AG04450 (cell line): ENCODE measurements around the gene ATP8B3. TPM values are rescaled to one million over a fixed set of nuclear protein-coding genes. Genes with fewer than 3 reads are reported as not detected.
A peak's percentile ranks its signal among the peaks of the same experiment; 100 is the strongest.

Experiments
- CTCF ChIA-PET: fragments of 300-600, 350-600 bp; formaldehyde crosslinking; extraction: SDS; loops from one replicate; lab custom pipeline; 2022; ENCODE audit warnings: antibody characterized with exemption, inconsistent platforms; lab: Charles Lee
- POLR2A ChIA-PET: fragments of 350-600 bp; formaldehyde crosslinking; extraction: SDS; loops from one replicate; lab custom pipeline; 2021; ENCODE audit warnings: antibody characterized with exemption, inconsistent platforms; lab: Yijun Ruan, JAX
- DNase-seq: peaks from one replicate; pipeline ENCODE4 v3.0.0-alpha.2; 2011; ENCODE audit warnings: low read depth, low spot score
- H3K27ac ChIP-seq: one replicate; pipeline ENCODE4 v1.5.1; 2012; ENCODE audit warnings: low read depth, low read length, control low read depth
- H3K27me3 ChIP-seq: one replicate; pipeline ENCODE4 v1.6.0; 2012; ENCODE audit warnings: low read length; ENCODE audit not compliant: control insufficient read depth, insufficient read depth
- H3K4me3 ChIP-seq: 2 replicates; pipeline ENCODE4 v1.5.1; 2011; ENCODE audit warnings: mild to moderate bottlenecking, low read depth, low read length, control low read depth
- H3K9me3 ChIP-seq: 2 replicates; pipeline ENCODE4 v1.5.1; 2012; ENCODE audit warnings: low read length; ENCODE audit not compliant: control insufficient read depth, insufficient read depth
- polyA plus RNA-seq: library from polyadenylated mRNA; depleted of rRNA; stranded (reverse); fragments of >200 nt; gene quantifications from 2 replicates; pipeline ENCODE4 v1.2.3, GENCODE V29; 2011
- TF ChIP-seq, protein P1 (sequence below): IDR thresholded peaks from 2 replicates; pipeline ENCODE4 v1.5.1; 2011; ENCODE audit warnings: low read depth, low read length, control low read depth, inconsistent platforms

ATP8B3 gene
- polyA plus RNA-seq, 1 experiment, result 2.7 TPM

DNA sequence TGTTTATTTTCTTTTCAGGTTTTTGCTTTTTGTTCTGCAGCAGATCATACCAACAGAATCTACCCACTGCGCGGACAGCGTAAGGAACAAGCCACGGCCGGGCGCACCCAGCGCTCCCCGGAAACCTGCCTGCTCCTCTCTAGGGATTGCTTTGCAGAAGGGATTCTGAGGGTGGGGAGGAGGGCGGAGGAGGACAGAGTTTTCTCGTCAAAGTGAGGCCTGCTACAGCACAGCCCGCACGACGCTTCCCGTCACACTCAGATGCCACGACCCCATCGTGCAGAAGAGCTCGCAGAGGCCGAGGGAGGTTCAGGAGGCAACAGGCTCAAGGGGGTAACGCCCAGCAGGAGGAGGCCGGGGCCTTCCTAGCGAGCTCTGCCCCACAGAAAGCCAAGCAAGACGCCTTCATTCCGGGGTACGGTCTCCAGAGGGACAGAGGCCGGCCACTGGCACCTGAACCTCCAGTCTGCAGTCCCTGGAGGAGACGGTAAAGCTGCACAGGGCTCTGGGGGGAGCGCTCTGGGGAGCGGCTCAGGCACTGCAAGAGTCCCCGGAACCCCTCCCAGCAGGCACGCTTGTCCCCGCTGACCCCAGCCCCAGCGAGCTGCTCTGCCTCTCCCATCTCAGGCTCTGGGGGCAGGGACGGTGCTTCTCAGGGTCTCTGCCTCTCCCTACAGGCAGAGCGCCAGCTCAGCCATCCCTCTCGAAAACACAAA lies 29.3 kb upstream of the ATP8B3 start:
- ChIA-PET POLR2A (interaction anchor here (1.9 kb wide), 1 partner anchor 16 kb away, joined by 5 read pairs; no protein-coding TSS in a partner anchor), CTCF (interaction anchor here (0.7 to 3.2 kb wide), 2 partner anchors 15 to 375 kb away, joined by 3 to 20 read pairs; no protein-coding TSS in a partner anchor)
- DNase-seq, result no peak
- H3K4me3 ChIP-seq, result no peak overlapping the region
- H3K9me3 ChIP-seq, result no peaks in the 10 kb centered on the region
- H3K27ac ChIP-seq, result no peak overlapping the region
- no peaks in the 10 kb centered on the region for H3K27me3 ChIP-seq
- TF ChIP-seq, protein P1, sequence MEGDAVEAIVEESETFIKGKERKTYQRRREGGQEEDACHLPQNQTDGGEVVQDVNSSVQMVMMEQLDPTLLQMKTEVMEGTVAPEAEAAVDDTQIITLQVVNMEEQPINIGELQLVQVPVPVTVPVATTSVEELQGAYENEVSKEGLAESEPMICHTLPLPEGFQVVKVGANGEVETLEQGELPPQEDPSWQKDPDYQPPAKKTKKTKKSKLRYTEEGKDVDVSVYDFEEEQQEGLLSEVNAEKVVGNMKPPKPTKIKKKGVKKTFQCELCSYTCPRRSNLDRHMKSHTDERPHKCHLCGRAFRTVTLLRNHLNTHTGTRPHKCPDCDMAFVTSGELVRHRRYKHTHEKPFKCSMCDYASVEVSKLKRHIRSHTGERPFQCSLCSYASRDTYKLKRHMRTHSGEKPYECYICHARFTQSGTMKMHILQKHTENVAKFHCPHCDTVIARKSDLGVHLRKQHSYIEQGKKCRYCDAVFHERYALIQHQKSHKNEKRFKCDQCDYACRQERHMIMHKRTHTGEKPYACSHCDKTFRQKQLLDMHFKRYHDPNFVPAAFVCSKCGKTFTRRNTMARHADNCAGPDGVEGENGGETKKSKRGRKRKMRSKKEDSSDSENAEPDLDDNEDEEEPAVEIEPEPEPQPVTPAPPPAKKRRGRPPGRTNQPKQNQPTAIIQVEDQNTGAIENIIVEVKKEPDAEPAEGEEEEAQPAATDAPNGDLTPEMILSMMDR, result no peak

DNA sequence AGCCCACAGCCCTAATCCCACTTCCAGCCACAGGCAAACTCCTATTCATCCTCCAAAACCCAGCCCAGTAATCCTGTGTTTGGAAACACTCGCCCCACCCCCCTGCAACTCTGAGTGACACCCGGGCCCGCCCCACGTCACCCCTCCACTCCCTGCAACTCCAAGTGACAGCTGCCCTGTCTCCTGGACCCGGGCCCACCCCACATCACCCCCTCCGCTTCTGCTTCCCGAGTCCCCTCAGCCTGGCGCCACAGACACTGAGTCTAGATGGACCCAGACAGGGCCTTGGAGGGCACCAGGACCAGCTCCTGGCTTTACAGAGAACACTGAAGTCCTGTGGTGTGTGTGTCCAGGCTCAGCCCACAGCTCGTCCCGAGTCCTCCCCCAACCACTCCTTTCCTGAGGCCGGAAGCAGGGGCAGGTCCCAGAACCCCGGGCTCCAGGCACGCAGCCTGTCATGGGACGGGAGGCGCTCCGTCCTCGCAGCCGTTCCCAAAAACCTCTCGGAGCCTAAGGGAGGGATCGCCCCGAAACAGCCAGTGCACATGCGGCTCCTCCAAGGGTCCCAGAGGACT lies 28.6 kb upstream of the ATP8B3 start:
- H3K27me3 ChIP-seq, result no peaks in the 10 kb centered on the region
- H3K9me3 ChIP-seq, result no peaks in the 10 kb centered on the region
- ChIA-PET POLR2A (no interaction called here), CTCF (interaction anchor here (3.2 kb wide), 1 partner anchor 14 kb away, joined by 20 read pairs; no protein-coding TSS in a partner anchor)
- TF ChIP-seq, protein P1, result no peak
- DNase-seq, result no peak
- no peak overlapping the region for H3K4me3 ChIP-seq
- H3K27ac ChIP-seq, result no peak overlapping the region

DNA sequence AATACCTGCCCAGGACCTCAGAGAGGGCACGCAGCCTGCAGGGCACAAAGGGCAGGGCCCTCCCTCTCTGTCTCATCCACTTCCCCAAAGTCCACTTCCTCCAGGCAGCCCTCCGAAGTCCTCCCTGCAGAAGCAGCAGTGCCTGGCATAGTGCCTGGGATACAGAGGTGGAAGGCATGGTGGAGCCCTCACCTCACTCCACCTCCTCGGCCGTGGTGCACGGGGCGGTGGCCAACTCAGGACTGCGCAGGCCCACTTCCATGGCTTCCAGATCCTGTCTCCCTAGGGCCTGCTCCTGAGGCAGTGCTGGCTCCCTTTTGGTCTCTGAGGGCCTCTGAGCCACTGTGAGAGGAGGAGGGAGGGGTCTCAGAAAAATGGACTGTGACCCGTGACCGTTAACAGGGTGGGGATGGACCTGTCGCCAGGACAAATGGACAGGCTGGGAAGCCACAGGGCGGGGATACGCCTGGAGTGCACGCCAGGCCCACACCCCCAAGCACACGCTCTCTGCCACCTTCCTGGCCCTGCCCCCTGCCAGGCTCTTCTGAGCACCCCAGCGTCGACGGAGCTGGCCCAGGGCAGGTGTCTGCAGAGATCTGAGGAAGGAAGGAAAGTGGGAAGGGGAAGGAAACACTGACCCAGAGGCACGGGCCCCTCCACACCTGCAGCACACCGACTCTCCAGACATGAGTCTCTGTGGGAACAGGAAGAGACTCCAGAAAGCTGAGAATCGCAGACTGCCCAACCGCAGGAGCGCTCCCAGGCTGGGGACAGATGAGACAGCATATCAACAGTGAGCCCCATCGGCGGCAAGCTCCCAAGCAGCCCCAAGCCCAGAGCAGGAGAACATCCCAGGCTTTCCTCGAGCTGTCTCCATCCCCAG lies 27.8 kb upstream of the ATP8B3 start:
- Histone ChIP-seq H3K9me3 (no peaks in the 10 kb centered on the region), H3K27ac (no peak overlapping the region), H3K27me3 (no peaks in the 10 kb centered on the region), H3K4me3 (no peak overlapping the region)
- ChIA-PET CTCF (interaction anchor here (3.2 to 6.0 kb wide), 2 partner anchors 12 to 13 kb away, joined by 20 to 68 read pairs; no protein-coding TSS in a partner anchor), POLR2A (no interaction called here)
- TF ChIP-seq, protein P1, result no peak
- DNase-seq, result no peak

DNA sequence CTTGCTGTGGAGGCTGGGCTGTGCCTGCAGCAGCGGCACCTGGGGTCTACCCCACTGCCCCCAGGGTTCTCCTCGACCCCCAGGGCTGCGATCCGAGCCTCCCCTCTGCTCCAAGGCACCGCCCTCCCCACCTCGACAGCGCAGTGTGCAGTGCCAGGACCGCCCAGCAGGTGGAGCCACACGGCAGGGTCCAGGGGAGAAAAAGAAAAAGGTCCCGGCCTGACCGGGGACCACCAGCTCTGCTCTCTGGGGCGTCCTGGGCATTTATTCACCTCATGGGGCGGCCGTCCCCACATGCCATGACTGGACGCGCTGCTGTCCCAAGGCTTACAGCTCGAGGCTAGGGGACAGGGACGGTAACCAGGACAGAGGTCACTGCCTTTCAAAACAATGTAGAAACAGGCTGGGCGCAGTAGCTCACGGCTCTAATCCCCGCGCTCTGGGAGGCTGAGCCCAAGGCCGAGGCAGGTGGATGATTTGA lies 25.6 kb upstream of the ATP8B3 start:
- H3K9me3 ChIP-seq, result no peaks in the 10 kb centered on the region
- POLR2A ChIA-PET, result interaction anchor here (1.5 kb wide), 1 partner anchor 11 kb away, joined by 9 read pairs; no protein-coding TSS in a partner anchor
- no peak for DNase-seq
- no peak overlapping the region for H3K27ac ChIP-seq
- TF ChIP-seq, protein P1, result peak; percentile 86
- CTCF ChIA-PET, result interaction anchor here (0.5 to 6.0 kb wide), 12 partner anchors 9 to 328 kb away, joined by 3 to 68 read pairs (median 5); partner anchors contain the start of gene REXO1
- H3K27me3 ChIP-seq, result no peaks in the 10 kb centered on the region
- no peak overlapping the region for H3K4me3 ChIP-seq
